GM23338 (cell line): ENCODE results near the gene ZNF516.

ENCODE experiments used
- CREB1 ChIP-seq: fragments of 250-450 bp; sonication (Bioruptor Pico); IDR thresholded peaks from 2 replicates; pipeline ENCODE4 v1.5.0; 2020; ENCODE audit warnings: low read depth, mild to moderate bottlenecking, moderate library complexity
- CTCF ChIP-seq, 2 experiments: fragments of 200-600 bp in 1 of 2; sonication (generic) in 1 of 2; conservative IDR thresholded peaks; 2 replicates each; pipeline versions ENCODE4 v1.5.1 to v1.6.1; 2016 to 2017; ENCODE audit warnings: antibody characterized with exemption in 2 of 2, low read depth in 2 of 2, mild to moderate bottlenecking in 2 of 2, moderate library complexity in 1 of 2
- ETS1 ChIP-seq: IDR thresholded peaks from 2 replicates; pipeline ENCODE4 v1.6.1; 2016; ENCODE audit warnings: antibody characterized with exemption
- EZH2 ChIP-seq: fragments of 200-600 bp; sonication (generic); IDR thresholded peaks from one replicate; pipeline ENCODE4 v1.8.0; 2017; ENCODE audit warnings: antibody characterized with exemption, mild to moderate bottlenecking, low read depth; ENCODE audit not compliant: unreplicated experiment
- EZH2phosphoT487 ChIP-seq: fragments of 200-600 bp; sonication (generic); IDR thresholded peaks from one replicate; pipeline ENCODE4 v1.8.1; 2018; ENCODE audit warnings: antibody characterized with exemption; ENCODE audit not compliant: unreplicated experiment
- JUNB ChIP-seq: IDR thresholded peaks from one replicate; pipeline ENCODE4 v1.6.1; 2016; ENCODE audit warnings: antibody characterized with exemption; ENCODE audit not compliant: unreplicated experiment
- POLR2AphosphoS5 ChIP-seq: IDR thresholded peaks from 2 replicates; pipeline ENCODE4 v1.6.1; 2016; ENCODE audit warnings: antibody characterized with exemption, low read depth
- REST ChIP-seq: IDR thresholded peaks from one replicate; pipeline ENCODE4 v1.6.1; 2018; ENCODE audit warnings: antibody characterized with exemption; ENCODE audit not compliant: unreplicated experiment
- ZNF331 ChIP-seq: fragments of 250-450 bp; sonication (Bioruptor Pico); IDR thresholded peaks from 2 replicates; pipeline ENCODE4 v1.5.0; 2020; ENCODE audit warnings: low read depth, mild to moderate bottlenecking, moderate library complexity
- ZNF462 ChIP-seq: fragments of 250-450 bp; sonication (Bioruptor Pico); IDR thresholded peaks from 2 replicates; pipeline ENCODE4 v1.5.0; 2020; ENCODE audit warnings: mild to moderate bottlenecking, moderate library complexity

GRCh38 chr18:76371301-76372203 lies 123.5 kb downstream of the ZNF516 start:
- TF ChIP-seq CTCF (conservative IDR thresholded peaks at IDR 0.05; ENCODE audit: low read depth in 2 of 2) = no peak
- no peak for TF ChIP-seq JUNB
- no peak for TF ChIP-seq EZH2
- no peak for TF ChIP-seq CREB1 (CRISPR knock-in tag)
- no peak for TF ChIP-seq POLR2AphosphoS5
- no peak for TF ChIP-seq EZH2phosphoT487
- no peak for TF ChIP-seq REST
- TF ChIP-seq ZNF462 = no peak
- TF ChIP-seq ETS1 = no peak
- TF ChIP-seq ZNF331 (CRISPR knock-in tag) = no peak
